Measurements from ENCODE around the gene LIN7A.

The LIN7A gene

DNA sequence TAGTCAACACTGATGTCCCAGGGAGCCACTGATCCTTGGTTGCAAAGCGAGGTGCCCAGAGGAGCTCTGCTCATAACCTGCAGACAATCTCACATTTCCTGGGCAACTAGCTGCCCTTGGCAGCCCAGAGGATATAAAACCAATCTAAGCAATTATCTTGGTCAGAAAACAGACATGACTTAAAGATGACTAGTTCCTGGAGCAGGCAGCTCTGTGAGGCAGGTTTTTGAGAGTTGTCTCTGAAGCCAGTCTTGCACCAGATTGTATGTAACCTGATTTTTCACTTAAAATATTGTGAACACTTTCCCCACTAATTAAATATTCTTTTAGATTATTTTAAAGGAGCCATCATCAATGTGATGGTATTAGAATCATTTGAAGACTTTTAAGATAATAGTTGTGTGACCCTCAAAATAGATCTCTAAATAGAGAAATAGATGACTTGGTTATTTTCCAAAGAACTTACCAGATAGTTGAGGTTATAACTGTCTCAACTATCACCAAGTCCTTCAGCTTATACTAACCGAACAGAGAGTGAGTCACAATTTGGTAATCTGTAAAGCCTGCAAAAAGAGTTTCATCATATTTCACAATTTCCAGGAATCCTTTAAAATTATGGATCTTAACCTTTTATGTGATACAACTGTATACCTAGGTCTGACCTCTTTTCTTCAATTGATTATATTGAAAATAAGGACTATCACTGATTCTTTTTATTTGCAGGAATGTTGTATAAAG, 75.9 kb downstream of the LIN7A start:
- no peak for DNase-seq (ENCODE audit: extremely low read depth in 1 of 2, low read depth in 1 of 2)

DNA sequence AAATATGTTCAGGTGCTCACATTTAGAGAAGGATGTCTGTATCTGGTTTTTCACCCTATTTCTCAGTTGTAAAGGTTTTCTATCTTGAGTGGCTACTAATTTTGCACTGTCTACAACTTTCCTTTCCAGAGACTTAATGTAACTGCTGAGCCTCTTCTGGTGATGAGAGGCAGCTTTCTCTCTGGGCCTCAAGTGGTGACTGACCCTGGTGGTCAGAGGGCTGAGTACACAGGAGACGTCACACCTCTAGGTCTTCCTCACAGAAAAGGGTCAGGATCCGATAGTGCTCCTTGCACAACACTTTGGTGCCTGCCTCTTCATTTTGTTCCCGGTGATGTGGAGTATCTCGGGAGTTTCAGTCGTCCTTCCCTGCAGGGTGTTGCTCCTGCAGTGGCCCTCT, 76.8 kb downstream of the LIN7A start:
- DNase-seq (ENCODE audit: extremely low read depth in 1 of 2, low read depth in 1 of 2): no peak

DNA sequence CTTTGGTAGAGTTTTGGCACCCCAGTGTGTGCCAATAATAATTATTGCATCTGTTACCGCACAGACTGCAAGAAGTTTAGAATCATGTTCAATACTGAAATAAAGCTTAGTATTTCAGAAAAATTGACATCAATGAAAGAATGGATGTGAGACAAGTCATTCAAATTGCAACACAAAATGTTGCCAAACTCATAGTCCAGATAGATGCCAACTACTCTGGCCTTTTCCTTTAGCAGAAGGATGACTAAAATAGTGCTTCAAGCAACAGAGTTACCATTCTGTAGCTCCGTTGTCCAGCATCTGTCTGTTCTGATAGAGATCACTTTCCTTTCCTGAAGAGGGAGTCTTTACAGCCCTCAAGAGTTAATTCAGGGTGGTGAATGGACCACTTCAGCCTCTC, 77.5 kb downstream of the LIN7A start:
- no peak for DNase-seq (ENCODE audit: extremely low read depth in 1 of 2, low read depth in 1 of 2)

DNA sequence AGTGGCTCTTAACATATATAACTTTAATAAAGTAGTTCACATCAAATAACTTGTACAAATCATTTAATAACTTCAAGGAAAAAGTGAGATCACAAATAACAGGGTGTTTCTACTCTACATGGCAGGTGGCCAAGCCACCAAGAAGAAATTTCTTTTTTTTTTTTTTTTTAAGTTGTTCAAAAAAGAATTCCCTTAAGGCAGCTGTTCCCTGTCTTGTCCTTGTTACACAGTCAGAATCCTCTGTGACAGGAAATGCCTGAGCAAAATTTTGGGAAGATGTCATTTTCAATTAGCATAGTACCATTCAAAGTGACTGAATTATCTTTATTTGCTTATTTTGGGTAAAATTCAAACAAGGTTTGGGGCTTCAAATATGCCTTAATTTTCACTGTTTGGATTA, 79.4 kb downstream of the LIN7A start:
- DNase-seq (ENCODE audit: extremely low read depth in 1 of 2, low read depth in 1 of 2): no peak

DNA sequence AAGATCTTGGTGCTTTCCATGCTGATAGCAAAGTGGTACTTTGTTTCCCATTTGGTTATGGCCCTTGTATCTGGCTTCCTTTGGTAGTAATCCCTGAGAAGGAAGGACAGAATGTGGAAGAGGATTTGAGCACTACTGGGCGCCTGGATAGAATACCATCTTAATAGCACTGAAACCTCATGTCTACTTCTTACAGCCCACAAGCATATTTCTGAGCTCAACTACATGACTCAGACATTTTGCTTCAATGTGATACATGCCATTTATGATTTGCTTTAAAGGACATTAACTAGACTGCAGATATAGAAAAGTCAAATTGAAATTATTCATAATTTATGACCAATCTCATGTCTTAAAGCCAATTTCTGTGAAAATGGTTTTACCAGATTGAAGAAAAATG, 80.4 kb downstream of the LIN7A start:
- DNase-seq (ENCODE audit: extremely low read depth in 1 of 2, low read depth in 1 of 2): no peak

DNA sequence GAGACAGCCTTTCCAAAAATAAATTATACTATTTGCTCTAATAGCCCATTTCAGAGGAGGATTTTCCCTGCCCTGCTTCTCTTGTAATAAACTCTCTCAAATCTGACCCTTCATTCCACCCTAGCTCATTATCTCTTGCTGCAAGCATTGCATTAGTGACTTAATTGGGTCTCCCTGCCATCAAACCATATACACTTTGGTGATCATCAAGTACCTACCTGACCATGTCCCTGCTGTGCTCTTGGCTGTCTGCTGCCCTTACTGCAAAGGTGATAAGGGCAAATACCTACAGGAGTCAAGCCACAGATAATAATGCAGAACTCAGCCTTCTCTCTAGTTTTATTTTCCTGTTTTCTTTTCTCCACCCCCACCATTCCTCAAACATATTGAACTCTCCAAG, 88.4 kb downstream of the LIN7A start:
- DNase-seq (ENCODE audit: extremely low read depth in 1 of 2, low read depth in 1 of 2): no peak

DNA sequence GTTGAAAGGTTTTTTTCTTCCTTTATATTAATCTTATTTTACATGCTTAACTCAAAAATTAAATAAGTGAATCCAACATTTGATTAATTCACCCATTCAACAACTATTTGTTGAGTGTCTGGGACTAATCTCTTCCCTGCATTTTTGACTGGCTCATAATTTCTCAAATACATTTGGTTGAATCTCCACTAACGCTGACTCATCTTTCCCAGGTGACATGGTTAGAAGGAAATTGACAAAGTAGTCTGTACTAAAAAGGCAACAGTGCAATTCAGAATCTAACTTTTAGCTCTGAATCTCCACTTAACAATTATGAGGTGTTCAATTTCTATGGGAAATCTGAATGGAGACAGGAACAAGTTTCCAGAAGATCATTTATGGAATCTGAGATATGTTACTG, 88.9 kb downstream of the LIN7A start:
- DNase-seq (ENCODE audit: extremely low read depth in 1 of 2, low read depth in 1 of 2): no peak

DNA sequence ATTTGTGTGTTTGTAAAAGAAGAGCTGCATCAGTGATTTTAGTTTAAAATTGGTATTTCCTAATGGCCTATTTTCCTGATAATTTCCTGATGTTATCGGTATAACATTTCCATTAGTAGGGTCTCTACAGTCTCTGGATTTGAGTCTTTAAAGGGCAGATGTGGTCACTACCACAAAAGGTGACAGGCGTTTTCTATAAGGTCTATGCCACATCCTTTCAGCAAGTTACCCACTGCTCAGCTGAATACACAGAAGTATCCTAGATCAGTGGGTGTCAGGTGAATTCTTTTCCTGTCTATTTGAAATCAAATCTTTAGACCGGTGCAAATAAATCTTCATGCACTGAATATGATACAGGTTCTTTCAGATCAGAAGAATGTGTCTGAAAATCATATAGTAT, 90.2 kb downstream of the LIN7A start:
- no peak for DNase-seq (ENCODE audit: extremely low read depth in 1 of 2, low read depth in 1 of 2)

DNA sequence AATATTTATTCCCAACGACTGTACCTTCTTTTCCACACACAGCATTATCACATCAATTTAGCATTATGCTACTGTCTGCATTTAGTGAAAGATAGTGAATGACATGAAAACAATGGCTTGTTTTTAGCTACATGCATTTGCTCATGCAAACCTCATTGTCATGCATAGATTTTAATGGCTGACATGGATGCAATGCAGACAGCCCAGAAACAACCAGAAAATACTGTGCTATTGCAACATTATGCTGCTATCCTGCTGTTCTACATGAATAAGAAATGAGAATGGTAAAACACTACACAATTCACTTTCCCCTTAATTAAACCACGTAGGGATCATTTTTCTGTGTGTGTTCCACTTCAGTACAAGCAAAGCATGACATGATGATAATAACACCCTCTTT, 90.8 kb downstream of the LIN7A start:
- no peak for DNase-seq (ENCODE audit: extremely low read depth in 1 of 2, low read depth in 1 of 2)

DNA sequence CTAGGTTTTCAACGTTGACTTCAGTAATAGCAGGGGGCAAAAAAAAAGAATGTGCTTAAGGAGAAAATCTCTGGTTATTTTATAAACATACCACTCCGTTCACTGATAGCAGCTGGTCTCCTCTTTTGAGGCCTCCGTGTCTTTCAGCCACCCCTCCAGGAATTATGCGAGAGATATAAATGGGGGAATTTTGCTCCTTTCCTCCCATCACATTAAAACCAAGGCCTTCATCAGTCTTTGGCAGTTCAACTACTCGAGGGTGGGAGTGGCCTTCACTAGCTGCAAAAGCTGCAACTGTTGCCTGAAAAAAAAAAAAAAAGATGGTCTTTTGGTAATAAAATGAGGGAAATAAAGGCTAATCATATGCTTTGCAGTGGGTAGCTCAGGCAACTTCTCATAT, 92.1 kb downstream of the LIN7A start:
- no peak for DNase-seq (ENCODE audit: extremely low read depth in 1 of 2, low read depth in 1 of 2)

DNA sequence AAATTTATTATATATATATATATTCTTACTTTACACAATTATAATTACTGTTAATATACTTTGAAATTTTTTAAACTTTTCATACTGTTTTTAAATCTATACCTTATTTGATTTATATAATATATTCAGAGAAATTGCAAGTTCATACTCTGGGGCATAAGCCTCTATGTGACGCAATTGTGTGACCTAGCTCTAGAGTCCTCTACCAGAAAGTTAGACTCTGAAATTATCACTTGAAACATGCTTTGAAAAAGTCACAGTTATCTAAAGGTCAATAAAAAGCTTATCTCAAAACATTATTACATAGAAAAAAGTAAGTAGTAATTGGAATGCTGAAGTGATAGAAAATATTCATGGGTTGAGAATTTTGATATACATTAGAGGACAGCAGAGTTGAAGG, 93.8 kb downstream of the LIN7A start:
- no peak for DNase-seq (ENCODE audit: extremely low read depth in 1 of 2, low read depth in 1 of 2)

DNA sequence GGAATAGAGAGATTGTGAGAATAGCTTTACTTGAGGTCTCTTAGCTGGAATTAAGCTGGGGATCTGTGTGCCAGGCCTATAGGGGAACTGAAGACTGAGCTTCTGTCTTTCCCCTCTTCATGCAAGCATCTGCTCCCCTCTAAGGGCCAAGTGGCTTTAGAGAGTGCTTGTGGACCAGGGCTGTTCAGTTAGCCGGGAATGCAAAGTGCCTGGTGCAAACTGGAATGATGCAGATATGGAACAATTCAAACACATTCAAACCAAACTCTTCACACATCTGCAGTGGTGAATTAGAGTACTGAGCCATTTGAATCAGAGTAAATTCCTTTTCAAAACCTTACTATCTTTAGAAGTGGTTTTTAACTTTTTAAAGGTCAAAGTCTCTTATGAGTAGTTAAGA, 99.0 kb downstream of the LIN7A start:
- no peak for DNase-seq (ENCODE audit: extremely low read depth in 1 of 2, low read depth in 1 of 2)

DNA sequence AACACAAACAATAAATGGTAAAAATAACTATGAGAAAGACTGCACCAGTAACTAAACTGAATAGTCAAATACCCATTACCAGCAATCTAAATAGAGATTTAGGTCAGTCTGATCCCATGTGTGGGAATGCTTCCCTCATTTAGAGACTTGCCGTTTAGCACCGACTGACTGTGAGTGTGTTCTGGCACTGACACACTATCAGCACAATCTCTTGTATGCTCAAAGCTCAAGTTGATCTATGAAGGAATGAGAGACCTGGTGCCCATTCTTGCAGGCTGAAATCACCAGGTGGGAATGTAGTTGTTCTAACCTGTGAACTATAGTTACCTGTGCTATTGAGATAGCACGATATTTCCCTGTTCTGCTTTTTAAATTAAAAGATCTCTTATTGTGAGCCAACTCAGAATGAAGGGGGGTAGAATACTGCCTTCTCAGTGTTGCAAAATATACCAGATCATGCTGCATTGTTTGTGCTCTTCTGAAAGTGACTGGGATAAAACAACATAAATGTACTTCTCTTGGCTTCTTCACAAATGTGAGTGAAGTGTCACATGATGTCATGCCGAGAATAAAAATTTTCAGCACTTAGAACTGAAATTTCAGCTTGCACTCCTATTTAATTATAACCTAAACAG, 99.6 kb downstream of the LIN7A start:
- DNase-seq (ENCODE audit: extremely low read depth in 1 of 2, low read depth in 1 of 2): no peak

DNA sequence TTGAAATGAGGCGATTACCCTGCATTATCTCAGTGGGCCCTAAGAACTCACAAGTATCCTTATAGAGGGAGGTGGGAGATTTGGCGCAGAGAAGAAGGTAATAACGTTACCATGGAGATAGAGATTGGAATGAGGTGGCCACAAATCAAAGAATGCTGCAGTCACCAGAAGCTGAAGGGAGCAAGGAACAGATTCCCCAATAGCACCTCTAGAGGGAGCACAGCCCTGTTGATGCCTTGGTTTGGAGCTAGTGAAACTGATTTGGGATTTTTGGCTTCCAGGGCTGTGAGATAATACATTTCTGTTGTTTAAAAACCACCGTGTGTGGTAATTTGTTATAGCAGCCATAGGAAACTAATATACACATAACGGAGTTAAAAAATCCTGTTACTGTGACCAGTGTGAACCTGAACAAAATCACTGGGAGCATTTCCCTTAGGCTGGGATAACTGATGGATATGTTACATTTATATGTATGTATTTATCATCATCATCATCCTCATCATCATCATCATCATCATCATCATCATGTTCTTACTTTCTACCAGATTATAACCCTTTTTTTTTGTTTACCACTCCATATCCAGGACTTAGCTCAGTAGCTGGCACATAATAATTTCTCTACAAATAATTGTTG, 100.3 kb downstream of the LIN7A start:
- DNase-seq (ENCODE audit: extremely low read depth in 1 of 2, low read depth in 1 of 2): no peak

DNA sequence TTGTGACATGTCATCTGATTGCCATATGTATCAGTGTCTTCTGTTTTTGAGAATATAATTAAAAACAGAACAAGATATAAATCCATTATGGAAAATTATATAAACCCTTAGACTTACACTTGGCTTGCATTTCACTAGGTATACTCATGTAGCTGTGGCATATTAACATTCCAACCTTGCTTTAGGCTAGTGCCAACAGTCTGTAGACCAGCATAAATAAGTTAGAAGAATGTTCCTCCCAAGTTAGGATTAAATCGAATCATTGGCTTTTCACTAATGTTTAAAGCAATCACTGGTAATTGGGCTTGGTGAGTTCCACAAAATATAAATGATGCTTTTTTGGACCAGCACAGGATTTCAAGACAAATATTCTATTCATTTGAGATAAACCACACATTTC, 103.0 kb downstream of the LIN7A start:
- DNase-seq (ENCODE audit: extremely low read depth in 1 of 2, low read depth in 1 of 2): no peak

DNA sequence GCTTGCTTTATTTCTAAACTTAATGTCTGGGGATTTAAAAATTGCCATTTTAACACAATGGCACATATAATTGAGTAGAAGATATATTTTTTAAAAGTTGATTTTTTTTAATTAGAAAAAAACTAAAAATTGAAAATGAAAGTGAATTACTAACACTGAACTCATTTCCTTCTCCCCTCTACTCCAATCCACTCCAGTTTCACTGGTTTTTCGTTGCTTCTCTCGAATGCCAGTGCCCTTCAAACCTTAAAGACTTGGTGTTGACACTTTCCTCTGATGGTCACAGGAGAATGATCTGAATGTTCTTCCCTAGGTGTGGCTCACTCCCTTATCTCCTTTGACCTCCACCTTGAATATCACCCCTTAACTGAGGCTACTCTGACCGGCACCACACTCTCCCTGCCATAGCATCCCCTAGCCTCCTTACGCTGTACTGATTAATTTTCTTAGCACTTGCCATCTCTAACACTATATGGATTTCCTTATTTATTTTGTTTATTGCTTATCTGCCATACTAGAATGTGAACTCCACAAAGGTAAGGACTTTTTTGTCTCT, 107.1 kb downstream of the LIN7A start:
- no peak for DNase-seq (ENCODE audit: extremely low read depth in 1 of 2, low read depth in 1 of 2)

DNA sequence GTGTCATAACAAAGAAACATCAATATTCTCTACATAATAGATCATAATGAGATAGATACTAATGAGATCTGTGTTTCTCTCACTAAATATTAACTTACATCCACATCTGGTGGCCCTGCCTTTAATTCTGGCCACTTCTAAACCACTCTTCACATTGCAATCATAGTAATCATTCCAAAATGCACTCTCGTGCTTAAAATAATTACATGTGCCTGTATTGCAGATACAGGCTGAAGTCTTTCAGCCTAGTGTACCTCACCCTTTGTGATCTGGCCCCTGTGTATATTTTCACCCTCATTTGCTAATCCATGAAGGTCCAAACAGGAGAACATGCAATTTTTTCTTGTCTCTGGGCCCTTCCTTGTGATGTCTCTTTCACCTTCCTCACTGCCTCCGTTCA, 108.0 kb downstream of the LIN7A start:
- DNase-seq (ENCODE audit: extremely low read depth in 1 of 2, low read depth in 1 of 2): no peak

DNA sequence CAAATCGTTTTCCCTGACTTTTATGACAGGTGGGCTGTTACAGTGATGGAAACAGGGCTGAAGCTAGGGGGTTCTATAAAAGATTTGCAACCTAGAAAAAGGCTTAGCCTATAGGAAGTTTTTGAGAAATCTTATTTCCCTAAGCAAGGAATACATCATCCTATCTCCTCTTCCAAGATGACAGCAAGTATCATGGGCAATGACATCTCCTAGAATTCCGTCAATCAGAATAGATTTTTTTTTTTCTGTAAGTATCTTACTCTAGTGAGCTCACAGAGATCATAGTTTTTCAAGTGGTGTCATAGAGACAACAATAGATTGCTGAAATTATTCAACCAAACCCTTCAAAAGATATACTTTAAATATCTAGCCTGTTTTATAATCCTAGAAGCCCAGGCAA, 112.2 kb downstream of the LIN7A start:
- no peak for DNase-seq (ENCODE audit: extremely low read depth in 1 of 2, low read depth in 1 of 2)

DNA sequence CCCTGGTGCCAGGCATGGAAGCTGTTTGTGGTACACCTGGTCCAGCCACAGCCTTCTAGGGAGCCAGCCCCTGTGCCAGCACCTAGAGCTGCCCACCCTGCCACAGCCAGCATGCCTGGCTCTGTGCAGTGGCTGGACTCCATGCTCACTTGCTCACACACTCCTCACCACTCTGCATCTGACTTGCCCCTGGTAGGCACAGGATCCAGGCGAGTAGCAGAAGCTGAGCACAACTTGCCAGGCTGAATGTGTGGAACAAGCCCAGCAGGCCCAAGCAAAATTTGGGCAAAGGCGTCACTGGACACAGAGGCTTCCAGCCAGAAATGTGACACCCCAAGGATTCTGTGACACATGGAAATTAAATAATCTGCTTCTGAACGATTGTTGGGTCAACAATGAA, 114.3 kb downstream of the LIN7A start:
- no peak for DNase-seq (ENCODE audit: extremely low read depth in 1 of 2, low read depth in 1 of 2)

DNA sequence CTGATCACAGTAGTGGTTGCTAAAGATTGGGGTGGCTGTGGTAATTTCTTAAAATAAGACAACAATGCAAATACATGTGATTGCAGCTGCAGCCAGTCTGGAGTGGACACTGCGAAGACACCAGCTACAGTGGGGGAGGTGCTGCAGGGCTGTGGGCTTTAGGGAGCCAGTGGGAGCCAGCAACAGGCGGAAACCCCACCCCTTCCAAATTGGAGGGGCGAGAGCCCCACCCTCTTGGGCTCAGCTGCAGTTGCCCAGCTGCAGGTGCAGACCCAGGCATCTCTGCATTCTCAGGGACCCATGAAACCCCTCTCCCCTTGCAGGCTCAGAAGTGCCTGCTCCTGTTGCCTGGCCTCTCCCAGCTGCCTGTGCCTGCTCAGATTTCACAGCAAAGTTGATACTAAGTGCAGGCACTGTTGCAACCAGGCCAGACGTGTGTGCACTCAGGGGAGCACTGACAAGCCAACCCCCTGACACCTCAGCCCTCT, 116.2 kb downstream of the LIN7A start:
- DNase-seq (ENCODE audit: extremely low read depth in 1 of 2, low read depth in 1 of 2): no peak

DNA sequence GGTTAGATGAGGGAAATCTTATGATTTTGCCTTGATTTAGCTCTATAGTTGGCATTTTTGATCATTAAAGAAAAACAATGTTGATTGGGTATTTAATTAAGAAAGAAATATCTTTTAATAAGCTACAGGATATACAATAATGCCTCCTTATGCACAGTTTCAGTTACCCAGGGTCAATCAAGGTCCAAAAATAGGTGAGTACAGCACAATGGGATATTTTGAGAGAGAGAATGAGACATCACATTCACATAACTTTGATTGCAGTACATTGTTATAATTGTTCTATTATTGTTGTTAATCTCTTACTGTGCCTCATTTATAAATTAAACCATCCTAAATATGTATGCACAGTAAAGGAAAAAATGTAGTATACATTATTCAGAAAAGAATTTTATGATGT, 118.9 kb downstream of the LIN7A start:
- DNase-seq (ENCODE audit: extremely low read depth in 1 of 2, low read depth in 1 of 2): no peak

DNA sequence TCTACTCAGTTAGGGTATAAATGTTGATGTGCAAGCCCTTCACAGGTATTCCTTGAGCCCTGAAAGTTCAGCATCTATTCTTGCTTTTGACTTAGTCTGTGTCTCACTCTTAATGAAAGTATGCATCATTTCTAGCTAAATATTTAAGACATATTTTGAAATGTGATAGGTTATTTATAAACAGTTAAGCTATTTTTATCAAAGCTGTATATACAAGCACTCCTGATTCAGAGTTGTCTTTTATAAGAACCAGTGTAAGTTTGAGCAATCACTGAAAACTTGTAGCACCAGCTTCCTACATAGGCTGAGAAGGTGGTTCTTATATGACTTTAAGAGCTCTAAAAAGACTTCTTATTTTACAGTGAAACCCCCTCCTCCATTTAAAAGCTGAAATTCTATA, 122.4 kb downstream of the LIN7A start:
- DNase-seq (ENCODE audit: extremely low read depth in 1 of 2, low read depth in 1 of 2): no peak

All from activated CD8-positive, alpha-beta memory T cell treated with anti-CD3 and anti-CD28 coated beads for 1 hour (primary cell).